ENCODE measurements around the gene EPHB3.

DNA sequence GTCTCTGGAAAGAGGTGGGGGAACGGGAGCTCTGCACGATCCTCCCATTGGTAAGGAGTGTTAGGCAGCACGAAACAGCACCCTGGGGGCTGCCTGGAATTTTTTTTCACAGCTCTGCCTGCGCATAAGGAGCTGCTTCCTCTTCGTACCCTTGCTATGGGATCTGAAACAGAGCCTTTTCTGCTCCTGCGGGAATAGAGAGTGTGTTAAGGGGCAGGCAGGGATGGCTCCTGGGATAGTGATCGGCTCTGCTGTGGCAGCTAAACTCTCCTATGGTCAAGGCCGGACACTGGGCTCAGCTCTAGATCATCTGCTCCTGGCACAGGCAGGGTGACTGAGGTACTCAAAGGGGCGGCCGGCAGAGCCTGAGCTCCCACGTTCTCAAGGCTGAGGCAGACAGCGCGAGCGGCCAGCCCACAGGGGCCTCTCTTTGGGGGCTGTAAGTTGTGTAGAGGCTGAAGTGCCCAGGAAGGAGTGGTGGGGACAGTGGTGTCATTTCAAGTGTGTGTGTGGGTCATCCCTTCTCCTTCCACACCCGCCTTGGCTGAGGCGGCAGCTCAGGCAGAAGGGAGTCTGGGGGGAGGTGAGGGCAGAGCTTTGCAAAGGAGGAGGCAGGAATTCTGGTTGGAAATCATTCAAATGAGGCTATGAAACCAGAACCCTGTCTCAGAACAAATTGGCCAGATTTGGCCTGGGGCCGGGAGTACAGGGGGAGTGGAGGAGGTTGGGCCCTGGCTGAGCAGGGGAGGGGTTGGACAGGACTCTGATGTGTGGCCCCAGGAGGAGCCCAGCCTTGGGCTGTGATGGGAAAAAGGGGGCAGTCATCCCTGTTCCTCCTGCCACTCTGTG, 31.0 kb downstream of the EPHB3 start:
- TF ChIP-seq POLR2A (IDR thresholded peaks at IDR 0.05): no peak
- TF ChIP-seq, protein P1, sequence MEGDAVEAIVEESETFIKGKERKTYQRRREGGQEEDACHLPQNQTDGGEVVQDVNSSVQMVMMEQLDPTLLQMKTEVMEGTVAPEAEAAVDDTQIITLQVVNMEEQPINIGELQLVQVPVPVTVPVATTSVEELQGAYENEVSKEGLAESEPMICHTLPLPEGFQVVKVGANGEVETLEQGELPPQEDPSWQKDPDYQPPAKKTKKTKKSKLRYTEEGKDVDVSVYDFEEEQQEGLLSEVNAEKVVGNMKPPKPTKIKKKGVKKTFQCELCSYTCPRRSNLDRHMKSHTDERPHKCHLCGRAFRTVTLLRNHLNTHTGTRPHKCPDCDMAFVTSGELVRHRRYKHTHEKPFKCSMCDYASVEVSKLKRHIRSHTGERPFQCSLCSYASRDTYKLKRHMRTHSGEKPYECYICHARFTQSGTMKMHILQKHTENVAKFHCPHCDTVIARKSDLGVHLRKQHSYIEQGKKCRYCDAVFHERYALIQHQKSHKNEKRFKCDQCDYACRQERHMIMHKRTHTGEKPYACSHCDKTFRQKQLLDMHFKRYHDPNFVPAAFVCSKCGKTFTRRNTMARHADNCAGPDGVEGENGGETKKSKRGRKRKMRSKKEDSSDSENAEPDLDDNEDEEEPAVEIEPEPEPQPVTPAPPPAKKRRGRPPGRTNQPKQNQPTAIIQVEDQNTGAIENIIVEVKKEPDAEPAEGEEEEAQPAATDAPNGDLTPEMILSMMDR (IDR thresholded peaks at IDR 0.05): no peak
